HepG2 (cell line): Measurements from ENCODE around the gene TCF7L2. TPM values are rescaled to one million over a fixed set of nuclear protein-coding genes. Genes with fewer than 3 reads are reported as not detected.

Experiments used
- ATAD3A ChIP-seq: sonication (generic); formaldehyde crosslinking; IDR thresholded peaks from 2 replicates; pipeline ENCODE4 v1.4.0; 2020; ENCODE audit warnings: missing genetic modification reagents
- GATAD1 ChIP-seq: IDR thresholded peaks from 2 replicates; pipeline ENCODE4 v1.6.1; 2016; ENCODE audit warnings: missing genetic modification reagents, missing compliant biosample characterization
- HCFC1 ChIP-seq: fragments of 150-350 bp; IDR thresholded peaks from 2 replicates; pipeline ENCODE4 v1.6.1; 2014; ENCODE audit warnings: low read depth, low read length
- HNF4A ChIP-seq: sonication (generic); formaldehyde crosslinking; IDR thresholded peaks from 2 replicates; pipeline ENCODE4 v1.4.0; 2020; ENCODE audit warnings: missing genetic modification reagents
- MAF1 ChIP-seq: sonication (generic); formaldehyde crosslinking; IDR thresholded peaks from 2 replicates; pipeline ENCODE4 v1.5.0; 2020; ENCODE audit warnings: missing genetic modification reagents, borderline replicate concordance
- NFIC ChIP-seq: IDR thresholded peaks from 2 replicates; pipeline ENCODE4 v1.6.1; 2012; ENCODE audit warnings: mild to moderate bottlenecking, low read length, inconsistent platforms
- NRL ChIP-seq: sonication (generic); formaldehyde crosslinking; IDR thresholded peaks from 2 replicates; pipeline ENCODE4 v1.5.0; 2020; ENCODE audit warnings: missing genetic modification reagents, mild to moderate bottlenecking, moderate library complexity, borderline replicate concordance
- XRCC5 ChIP-seq: fragments of 200-400 bp; formaldehyde crosslinking; optimal IDR thresholded peaks from 2 replicates; pipeline ENCODE3; 2017; ENCODE audit warnings: mild to moderate bottlenecking, low read length
- ZNF180 ChIP-seq: sonication (generic); formaldehyde crosslinking; IDR thresholded peaks from 2 replicates; pipeline ENCODE4 v1.4.0; 2020; ENCODE audit warnings: low read depth, missing genetic modification reagents, borderline replicate concordance
- ZNF264 ChIP-seq: sonication (generic); formaldehyde crosslinking; IDR thresholded peaks from 2 replicates; pipeline ENCODE4 v1.4.0; 2020; ENCODE audit warnings: missing genetic modification reagents
- ZNF567 ChIP-seq: sonication (generic); formaldehyde crosslinking; IDR thresholded peaks from 2 replicates; pipeline ENCODE4 v1.8.1; 2023; ENCODE audit warnings: mild to moderate bottlenecking, missing genetic modification reagents, borderline replicate concordance
- ZNF724P ChIP-seq: sonication (generic); formaldehyde crosslinking; IDR thresholded peaks from 2 replicates; pipeline ENCODE4 v1.8.0; 2022; ENCODE audit warnings: missing genetic modification reagents, borderline replicate concordance
- ZSCAN31 ChIP-seq: sonication (generic); formaldehyde crosslinking; IDR thresholded peaks from 2 replicates; pipeline ENCODE4 v1.5.0; 2020; ENCODE audit warnings: low read depth, mild to moderate bottlenecking, missing genetic modification reagents
- polyA plus RNA-seq, 8 experiments: library from polyadenylated mRNA; depleted of rRNA in 3 of 8; stranded (reverse) in 7 of 8; unstranded in 1 of 8; fragments of >200 nt; fragmentation: Illumina TruSeq in 4 of 8; extraction: Trizol in 4 of 8; gene quantifications; 2 replicates each; pipeline versions ENCODE4 v1.2.1 to v1.2.3, GENCODE V29; 2011 to 2016; ENCODE audit warnings: low read depth in 4 of 8, missing spikeins in 1 of 8, mixed read lengths in 1 of 8; ENCODE audit not compliant: insufficient read depth in 1 of 8
- total RNA-seq, 5 experiments: library from RNA; depleted of rRNA; stranded (reverse); fragments of >200 nt; fragmentation: Illumina TruSeq; extraction: Trizol; gene quantifications; 2 replicates each; pipeline ENCODE4 v1.2.3, GENCODE V29; 2016; ENCODE audit warnings: low read depth in 1 of 5
- TF ChIP-seq, protein P1 (sequence below): IDR thresholded peaks from 2 replicates; pipeline ENCODE4 v1.6.1; 2016; ENCODE audit warnings: mild to moderate bottlenecking, missing biosample characterization, missing genetic modification reagents
- TF ChIP-seq, protein P2 (sequence below): sonication (generic); formaldehyde crosslinking; IDR thresholded peaks from 2 replicates; pipeline ENCODE4 v1.5.0; 2020; ENCODE audit warnings: mild to moderate bottlenecking, missing genetic modification reagents, borderline replicate concordance
- TF ChIP-seq, protein P3 (sequence below): fragments of 450-650 bp; IDR thresholded peaks from 2 replicates; pipeline ENCODE4 v1.6.1; 2017
- TF ChIP-seq, protein P4 (sequence below): sonication (generic); formaldehyde crosslinking; IDR thresholded peaks from 2 replicates; pipeline ENCODE4 v1.8.0; 2023; ENCODE audit warnings: mild to moderate bottlenecking, missing genetic modification reagents
- TF ChIP-seq, protein P5 (sequence below): IDR thresholded peaks from 2 replicates; pipeline ENCODE4 v1.6.1; 2012; ENCODE audit warnings: low read depth, low read length, improper control_type of control experiment

The TCF7L2 gene
- total and polyA plus RNA-seq, 2 of the 13 experiments (the other 11 are each of a cell fraction or from before 2014, with no cell fraction given) = 3.9 to 13.7 TPM

DNA sequence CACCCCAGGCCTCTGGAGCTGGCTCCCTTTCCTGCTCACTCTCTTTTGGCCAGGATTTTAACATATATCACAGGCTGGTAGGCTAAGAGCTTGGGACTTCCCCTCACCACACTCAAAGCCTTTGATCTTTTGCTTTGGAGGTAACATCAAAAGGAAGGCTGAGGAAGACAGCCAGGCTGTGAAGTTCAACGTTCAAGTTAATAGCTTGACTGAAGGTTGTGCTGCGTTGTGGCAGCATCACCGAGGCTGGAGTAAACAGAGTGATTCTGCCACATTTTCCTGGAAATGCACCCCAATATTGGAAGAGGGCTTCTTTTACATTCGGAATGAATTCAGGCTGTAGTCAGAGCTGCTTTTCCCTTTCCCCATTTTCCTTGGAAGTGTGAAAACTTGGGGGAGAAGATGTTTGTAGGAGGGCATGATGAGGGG lies 57.3 kb downstream of the TCF7L2 start (continued):
- TF ChIP-seq HCFC1 (no peak), ATAD3A (no peak), ZNF724P (CRISPR knock-in tag) (no peak), GATAD1 (peak; percentile 38; the same call in 1 of the 2 replicates), NFIC (peak; percentile 85), XRCC5 (peak; percentile 56), ZNF567 (CRISPR knock-in tag) (no peak), ZNF180 (CRISPR knock-in tag) (no peak), ZSCAN31 (CRISPR knock-in tag) (no peak), ZNF264 (peak; percentile 45; the same call in 1 of the 2 replicates), NRL (CRISPR knock-in tag) (no peak), HNF4A (CRISPR knock-in tag) (peak; percentile 94), MAF1 (CRISPR knock-in tag) (no peak)
- TF ChIP-seq, protein P1, sequence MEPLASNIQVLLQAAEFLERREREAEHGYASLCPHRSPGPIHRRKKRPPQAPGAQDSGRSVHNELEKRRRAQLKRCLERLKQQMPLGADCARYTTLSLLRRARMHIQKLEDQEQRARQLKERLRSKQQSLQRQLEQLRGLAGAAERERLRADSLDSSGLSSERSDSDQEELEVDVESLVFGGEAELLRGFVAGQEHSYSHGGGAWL (CRISPR knock-in tag) = no peak
- TF ChIP-seq, protein P2, sequence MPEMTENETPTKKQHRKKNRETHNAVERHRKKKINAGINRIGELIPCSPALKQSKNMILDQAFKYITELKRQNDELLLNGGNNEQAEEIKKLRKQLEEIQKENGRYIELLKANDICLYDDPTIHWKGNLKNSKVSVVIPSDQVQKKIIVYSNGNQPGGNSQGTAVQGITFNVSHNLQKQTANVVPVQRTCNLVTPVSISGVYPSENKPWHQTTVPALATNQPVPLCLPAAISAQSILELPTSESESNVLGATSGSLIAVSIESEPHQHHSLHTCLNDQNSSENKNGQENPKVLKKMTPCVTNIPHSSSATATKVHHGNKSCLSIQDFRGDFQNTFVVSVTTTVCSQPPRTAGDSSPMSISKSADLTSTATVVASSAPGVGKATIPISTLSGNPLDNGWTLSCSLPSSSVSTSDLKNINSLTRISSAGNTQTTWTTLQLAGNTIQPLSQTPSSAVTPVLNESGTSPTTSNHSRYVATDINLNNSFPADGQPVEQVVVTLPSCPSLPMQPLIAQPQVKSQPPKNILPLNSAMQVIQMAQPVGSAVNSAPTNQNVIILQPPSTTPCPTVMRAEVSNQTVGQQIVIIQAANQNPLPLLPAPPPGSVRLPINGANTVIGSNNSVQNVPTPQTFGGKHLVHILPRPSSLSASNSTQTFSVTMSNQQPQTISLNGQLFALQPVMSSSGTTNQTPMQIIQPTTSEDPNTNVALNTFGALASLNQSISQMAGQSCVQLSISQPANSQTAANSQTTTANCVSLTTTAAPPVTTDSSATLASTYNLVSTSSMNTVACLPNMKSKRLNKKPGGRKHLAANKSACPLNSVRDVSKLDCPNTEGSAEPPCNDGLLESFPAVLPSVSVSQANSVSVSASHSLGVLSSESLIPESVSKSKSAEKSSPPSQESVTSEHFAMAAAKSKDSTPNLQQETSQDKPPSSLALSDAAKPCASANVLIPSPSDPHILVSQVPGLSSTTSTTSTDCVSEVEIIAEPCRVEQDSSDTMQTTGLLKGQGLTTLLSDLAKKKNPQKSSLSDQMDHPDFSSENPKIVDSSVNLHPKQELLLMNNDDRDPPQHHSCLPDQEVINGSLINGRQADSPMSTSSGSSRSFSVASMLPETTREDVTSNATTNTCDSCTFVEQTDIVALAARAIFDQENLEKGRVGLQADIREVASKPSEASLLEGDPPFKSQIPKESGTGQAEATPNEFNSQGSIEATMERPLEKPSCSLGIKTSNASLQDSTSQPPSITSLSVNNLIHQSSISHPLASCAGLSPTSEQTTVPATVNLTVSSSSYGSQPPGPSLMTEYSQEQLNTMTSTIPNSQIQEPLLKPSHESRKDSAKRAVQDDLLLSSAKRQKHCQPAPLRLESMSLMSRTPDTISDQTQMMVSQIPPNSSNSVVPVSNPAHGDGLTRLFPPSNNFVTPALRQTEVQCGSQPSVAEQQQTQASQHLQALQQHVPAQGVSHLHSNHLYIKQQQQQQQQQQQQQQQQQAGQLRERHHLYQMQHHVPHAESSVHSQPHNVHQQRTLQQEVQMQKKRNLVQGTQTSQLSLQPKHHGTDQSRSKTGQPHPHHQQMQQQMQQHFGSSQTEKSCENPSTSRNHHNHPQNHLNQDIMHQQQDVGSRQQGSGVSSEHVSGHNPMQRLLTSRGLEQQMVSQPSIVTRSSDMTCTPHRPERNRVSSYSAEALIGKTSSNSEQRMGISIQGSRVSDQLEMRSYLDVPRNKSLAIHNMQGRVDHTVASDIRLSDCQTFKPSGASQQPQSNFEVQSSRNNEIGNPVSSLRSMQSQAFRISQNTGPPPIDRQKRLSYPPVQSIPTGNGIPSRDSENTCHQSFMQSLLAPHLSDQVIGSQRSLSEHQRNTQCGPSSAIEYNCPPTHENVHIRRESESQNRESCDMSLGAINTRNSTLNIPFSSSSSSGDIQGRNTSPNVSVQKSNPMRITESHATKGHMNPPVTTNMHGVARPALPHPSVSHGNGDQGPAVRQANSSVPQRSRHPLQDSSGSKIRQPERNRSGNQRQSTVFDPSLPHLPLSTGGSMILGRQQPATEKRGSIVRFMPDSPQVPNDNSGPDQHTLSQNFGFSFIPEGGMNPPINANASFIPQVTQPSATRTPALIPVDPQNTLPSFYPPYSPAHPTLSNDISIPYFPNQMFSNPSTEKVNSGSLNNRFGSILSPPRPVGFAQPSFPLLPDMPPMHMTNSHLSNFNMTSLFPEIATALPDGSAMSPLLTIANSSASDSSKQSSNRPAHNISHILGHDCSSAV (CRISPR knock-in tag) = no peak
- TF ChIP-seq, protein P3, sequence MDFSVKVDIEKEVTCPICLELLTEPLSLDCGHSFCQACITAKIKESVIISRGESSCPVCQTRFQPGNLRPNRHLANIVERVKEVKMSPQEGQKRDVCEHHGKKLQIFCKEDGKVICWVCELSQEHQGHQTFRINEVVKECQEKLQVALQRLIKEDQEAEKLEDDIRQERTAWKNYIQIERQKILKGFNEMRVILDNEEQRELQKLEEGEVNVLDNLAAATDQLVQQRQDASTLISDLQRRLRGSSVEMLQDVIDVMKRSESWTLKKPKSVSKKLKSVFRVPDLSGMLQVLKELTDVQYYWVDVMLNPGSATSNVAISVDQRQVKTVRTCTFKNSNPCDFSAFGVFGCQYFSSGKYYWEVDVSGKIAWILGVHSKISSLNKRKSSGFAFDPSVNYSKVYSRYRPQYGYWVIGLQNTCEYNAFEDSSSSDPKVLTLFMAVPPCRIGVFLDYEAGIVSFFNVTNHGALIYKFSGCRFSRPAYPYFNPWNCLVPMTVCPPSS = no peak
- TF ChIP-seq, protein P4, sequence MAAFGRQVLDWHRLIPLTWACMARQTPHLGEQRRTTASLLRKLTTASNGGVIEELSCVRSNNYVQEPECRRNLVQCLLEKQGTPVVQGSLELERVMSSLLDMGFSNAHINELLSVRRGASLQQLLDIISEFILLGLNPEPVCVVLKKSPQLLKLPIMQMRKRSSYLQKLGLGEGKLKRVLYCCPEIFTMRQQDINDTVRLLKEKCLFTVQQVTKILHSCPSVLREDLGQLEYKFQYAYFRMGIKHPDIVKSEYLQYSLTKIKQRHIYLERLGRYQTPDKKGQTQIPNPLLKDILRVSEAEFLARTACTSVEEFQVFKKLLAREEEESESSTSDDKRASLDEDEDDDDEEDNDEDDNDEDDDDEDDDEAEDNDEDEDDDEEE (CRISPR knock-in tag) = no peak
- TF ChIP-seq, protein P5, sequence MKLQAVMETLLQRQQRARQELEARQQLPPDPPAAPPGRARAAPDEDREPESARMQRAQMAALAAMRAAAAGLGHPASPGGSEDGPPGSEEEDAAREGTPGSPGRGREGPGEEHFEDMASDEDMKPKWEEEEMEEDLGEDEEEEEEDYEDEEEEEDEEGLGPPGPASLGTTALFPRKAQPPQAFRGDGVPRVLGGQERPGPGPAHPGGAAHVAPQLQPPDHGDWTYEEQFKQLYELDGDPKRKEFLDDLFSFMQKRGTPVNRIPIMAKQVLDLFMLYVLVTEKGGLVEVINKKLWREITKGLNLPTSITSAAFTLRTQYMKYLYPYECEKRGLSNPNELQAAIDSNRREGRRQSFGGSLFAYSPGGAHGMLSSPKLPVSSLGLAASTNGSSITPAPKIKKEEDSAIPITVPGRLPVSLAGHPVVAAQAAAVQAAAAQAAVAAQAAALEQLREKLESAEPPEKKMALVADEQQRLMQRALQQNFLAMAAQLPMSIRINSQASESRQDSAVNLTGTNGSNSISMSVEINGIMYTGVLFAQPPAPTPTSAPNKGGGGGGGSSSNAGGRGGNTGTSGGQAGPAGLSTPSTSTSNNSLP = no peak
